Measurements from ENCODE around the gene ITPKB.

DNA sequence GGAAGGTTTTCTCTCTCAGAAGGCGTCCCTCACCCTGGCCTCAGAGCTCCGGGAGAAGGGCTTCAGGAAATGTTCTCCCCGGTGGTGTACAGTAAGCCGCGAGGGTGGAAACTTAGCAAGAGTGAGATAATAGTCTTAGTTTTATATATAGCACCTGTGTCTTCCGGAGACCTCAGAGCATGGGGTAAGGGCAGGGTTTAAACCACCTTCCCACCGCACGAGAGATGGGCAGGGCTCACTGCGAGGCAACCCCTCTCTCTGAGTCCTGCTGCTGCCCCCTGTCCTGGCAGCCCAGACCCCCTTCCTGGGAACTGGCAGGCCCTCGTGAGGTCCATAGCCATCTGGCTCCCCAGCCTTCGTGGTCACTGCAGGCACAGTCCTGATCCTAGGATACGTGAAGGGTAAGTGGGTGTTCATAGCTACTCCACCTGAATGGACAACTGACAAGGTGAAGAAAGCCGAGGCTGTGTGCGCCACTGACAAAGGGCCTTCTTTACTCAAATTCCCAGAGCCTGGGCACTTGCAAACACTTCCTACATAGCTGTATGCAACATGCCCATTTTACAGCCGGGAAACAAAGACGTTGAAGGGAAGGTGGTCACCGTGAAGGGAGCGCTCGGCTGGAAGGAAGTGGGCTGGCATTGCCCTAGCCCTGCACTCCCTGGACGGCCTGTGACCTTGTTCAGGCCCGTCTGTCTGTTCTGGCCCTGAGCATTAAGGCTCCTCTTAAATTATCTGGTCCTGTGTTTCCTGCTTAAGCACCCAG lies 26.9 kb downstream of the ITPKB start:
- TF ChIP-seq POLR2A (IDR thresholded peaks at IDR 0.05), result no peak
- TF ChIP-seq, protein P1, sequence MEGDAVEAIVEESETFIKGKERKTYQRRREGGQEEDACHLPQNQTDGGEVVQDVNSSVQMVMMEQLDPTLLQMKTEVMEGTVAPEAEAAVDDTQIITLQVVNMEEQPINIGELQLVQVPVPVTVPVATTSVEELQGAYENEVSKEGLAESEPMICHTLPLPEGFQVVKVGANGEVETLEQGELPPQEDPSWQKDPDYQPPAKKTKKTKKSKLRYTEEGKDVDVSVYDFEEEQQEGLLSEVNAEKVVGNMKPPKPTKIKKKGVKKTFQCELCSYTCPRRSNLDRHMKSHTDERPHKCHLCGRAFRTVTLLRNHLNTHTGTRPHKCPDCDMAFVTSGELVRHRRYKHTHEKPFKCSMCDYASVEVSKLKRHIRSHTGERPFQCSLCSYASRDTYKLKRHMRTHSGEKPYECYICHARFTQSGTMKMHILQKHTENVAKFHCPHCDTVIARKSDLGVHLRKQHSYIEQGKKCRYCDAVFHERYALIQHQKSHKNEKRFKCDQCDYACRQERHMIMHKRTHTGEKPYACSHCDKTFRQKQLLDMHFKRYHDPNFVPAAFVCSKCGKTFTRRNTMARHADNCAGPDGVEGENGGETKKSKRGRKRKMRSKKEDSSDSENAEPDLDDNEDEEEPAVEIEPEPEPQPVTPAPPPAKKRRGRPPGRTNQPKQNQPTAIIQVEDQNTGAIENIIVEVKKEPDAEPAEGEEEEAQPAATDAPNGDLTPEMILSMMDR (IDR thresholded peaks at IDR 0.05), result no peak
